Endometrial microvascular endothelial cells (primary cell): ENCODE results near the gene ECEL1. TPM values are rescaled to one million over a fixed set of nuclear protein-coding genes. Genes with fewer than 3 reads are reported as not detected.
"Not testable (repeated sequence)": the region's sequence is repeated elsewhere in the genome, so short reads cannot be mapped to it uniquely, and the experiment has no call there.

ENCODE experiments used
- in situ Hi-C: cut with HindIII; loops from 2 replicates; pipeline ENCODE4 v1.10.0; 2017; ENCODE audit warnings: low sequenced_read_pairs, low pct_unique_long_range_greater_than_20kb; ENCODE audit errors: inconsistent ontology term
- total RNA-seq: library from RNA; depleted of rRNA; stranded (reverse); fragments of >200 nt; gene quantifications from one replicate; pipeline ENCODE4 v1.2.3, GENCODE V29; 2015; ENCODE audit errors: inconsistent ontology term

The ECEL1 gene
- total RNA-seq, 1 donor from 2014 or later, result not detected

- in situ Hi-C loops, result no loop called here
Observed at GRCh38 chr2:232476791-232477190, 10.8 kb downstream of the ECEL1 start.

GRCh38 chr2:232476045-232476444 lies 11.6 kb downstream of the ECEL1 start:
- in situ Hi-C loops, result no loop called here

DNA sequence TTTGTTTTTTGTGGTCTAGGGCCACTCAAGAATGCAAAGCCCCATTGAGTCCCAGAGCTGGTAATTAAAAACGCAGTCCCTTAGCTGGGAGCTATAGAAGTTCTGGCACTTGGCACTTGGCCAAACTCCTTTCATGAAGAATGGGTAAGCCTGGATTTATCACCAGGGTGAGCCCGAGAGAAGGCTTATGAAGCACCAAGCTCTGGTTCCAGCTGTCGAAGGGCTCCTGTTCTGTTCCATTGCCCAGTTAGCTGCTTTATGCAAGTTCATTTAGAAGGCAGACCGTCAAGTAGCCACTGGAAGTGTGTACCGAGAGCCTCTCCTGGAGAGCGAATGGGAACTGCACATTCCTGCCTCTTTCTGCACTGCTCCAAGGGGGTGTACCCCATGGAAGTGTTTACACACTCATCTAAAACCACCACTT lies 14.2 kb downstream of the ECEL1 start:
- in situ Hi-C loops, result no loop called here

DNA sequence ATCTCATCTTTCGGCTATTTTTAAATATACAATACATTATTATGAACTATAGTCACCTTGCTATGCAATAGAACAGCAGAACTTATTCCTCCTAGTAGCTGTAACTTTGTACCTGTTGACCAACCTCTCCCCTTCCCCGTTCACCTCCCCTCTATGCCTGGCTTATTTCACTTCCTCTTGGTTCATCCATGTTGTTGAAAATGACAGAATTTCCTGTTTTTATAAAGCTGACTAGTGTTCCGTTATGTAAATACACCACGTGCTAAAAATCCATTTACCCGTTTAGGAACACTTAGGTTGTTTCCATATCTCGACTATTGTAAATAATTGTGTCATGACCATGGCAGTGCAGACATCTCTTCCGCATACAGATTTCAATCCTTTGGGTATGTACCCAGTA lies 21.4 kb downstream of the ECEL1 start:
- in situ Hi-C loops, result no loop called here

GRCh38 chr2:232465061-232465460 lies 22.6 kb downstream of the ECEL1 start:
- in situ Hi-C loops, result no loop called here

DNA sequence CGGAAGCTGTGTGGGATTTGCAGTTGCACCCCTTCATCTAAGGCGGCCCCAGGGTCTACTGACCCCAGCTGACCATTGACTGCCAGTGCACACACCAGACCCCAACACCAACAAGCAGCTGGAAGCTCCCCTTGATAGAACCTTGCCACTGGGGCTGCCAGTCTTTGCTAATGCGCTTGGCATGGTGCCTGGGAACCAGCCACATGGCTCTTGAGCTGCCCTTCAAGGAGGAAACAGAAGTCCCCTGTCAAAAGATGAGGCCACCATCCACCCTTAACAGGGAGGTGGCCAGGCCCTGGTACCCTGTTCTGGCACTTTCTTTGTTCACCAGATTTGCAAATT lies 23.1 kb downstream of the ECEL1 start:
- in situ Hi-C loops, result no loop called here

DNA sequence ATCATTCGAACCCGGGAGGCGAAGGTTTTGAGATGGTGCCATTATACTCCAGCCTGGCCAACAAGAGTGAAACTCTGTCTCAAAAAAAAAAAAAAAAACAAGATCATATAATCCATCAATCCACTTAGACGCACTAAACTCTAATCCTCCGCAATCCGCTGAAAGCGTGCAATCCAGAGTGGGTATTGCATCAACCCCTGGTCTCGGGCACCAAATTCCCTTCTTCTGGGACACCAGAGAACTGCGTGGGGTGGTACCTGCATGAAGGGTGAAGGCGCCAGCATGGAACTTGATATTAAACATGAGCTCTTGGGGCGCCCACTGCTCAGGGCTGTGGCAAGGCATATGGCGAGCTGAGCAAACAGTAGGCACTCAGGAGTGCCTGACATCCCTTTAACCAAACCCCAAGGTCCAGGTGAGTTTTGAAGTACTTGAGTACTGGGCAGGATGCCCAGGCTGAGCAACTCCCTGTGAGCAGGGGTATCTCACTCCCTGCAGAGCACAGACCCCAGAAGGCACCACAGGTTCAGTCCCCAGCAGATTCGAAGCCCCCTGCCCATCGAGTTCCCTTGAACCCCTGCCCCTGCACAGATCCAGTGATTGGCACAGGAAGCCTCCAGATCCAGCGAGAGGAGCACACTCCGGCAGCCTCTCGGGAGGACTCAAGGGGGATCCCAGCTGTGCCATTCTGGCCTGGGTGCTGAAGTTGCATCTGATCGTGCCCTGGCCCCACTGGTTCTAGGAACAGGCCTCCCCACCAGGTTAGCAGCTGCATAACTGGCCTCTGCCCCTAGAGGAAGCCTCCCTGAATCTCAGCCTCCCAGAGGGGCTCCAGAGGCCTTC lies 23.7 kb downstream of the ECEL1 start:
- in situ Hi-C loops, result no loop called here

DNA sequence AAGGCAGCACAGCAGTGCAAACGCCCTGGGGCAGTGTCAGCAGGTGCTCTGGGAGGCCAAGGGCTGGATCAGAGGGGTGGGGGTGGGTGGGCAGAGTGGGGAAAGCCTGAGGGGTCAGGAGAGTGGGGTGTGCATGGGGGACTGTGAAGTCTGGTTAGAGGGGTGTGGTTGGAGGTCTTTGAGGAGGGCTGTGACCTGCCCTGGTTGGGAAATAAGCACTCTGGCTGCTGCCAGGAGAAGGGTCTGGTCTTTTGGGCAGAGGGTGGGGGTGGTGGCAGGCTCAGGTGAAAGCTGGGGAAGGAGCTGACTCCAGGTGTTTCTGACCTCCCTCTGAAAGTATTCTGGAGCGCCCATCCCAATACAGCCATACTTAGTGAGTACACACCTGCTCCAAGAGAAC lies 27.5 kb downstream of the ECEL1 start:
- in situ Hi-C loops, result no loop called here

- in situ Hi-C loops, result no loop called here
Observed at GRCh38 chr2:232459419-232460035, 28.1 kb downstream of the ECEL1 start.

DNA sequence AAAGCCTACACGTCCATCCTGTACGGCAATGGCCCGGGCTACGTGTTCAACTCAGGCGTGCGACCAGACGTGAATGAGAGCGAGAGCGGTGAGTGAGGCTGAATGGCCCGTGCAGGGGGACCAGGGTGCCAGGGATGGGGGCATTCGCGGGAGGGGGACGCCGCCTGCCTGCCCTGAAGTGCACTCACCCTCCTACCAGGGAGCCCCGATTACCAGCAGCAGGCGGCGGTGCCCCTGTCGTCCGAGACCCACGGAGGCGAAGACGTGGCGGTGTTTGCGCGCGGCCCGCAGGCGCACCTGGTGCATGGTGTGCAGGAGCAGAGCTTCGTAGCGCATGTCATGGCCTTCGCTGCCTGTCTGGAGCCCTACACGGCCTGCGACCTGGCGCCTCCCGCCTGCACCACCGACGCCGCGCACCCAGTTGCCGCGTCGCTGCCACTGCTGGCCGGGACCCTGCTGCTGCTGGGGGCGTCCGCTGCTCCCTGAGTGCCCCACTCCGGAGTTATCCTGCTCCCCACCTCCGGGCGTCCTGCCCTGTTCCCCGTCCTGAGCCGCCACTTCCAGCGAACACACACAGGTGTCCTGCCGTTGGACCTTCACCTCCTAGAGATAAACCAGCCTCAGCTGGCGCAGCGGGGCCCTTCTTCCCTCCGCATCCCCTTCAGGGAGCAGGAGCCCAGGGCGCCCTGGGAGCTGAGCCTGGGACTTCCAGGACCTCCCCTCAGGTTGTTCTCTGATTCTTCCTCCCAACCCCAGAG lies 28.8 kb downstream of the ECEL1 start:
- in situ Hi-C loops, result no loop called here

DNA sequence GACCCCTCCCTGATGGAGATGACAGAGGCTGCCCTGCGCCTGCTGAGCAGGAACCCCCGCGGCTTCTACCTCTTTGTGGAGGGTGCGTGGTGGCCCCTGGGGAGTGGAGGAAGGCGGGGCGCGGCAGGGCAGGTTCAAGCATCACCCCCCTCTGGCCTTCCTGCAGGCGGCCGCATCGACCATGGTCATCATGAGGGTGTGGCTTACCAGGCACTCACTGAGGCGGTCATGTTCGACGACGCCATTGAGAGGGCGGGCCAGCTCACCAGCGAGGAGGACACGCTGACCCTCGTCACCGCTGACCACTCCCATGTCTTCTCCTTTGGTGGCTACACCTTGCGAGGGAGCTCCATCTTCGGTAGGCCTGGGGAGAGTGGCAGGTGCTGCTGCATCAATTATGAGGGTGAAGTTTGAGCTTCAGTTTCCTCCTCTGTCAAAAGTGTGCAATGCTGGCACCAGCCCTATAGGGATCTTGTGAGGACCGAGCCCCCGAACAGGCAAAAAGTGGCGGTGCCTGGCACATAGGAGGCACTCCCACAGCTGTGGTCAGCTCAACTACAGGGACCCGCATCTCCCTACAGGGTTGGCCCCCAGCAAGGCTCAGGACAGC lies 29.5 kb downstream of the ECEL1 start:
- in situ Hi-C loops, result no loop called here

GRCh38 chr2:232457121-232458011 lies 30.3 kb downstream of the ECEL1 start:
- in situ Hi-C loops, result no loop called here

- in situ Hi-C loops, result no loop called here
Observed at GRCh38 chr2:232456296-232457120, 31.1 kb downstream of the ECEL1 start.

DNA sequence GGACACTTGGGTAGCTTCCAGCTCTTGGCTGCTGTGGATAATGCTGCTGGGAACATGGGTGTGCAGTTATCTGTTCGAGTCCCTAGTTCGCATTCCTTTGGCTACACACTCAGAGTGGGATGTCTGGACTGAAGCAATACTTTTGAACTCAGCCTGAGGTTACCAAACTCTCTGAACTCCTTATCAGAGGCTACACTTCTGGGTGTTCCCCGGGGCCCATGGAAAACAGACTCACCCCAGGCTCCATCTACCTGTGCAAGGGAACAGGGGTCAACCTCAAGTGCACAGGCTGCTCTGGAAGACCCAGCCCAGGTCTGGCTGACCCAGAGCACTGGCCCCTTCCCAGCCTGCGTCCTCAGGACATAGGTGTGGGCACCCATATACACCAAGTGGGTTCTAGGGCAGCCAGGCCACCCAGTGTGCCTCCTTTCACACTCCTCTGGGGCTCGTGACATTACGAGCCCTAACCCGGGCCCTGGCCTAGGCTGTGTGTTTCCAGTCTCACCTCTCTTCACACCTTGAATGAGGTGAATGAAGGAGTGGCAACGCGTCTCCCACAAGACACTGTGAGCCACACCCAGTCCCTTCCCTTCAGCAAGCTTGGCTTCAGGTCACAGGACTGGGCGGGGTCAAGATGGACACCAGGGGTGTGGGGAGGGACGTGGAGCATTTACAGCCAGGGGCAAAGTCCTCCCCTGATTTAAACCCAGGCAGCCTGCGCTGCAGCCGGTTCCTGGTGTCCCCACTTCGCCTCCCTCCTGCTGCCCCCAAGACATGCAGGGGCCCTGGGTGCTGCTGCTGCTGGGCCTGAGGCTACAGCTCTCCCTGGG lies 32.0 kb downstream of the ECEL1 start, which contains the start of gene ALPI:
ALPI (plus strand) TSS at position 728 of the 830 bp plus-strand sequence; CDS start at position 775, 47 bp downstream.
- in situ Hi-C loops, result no loop called here

DNA sequence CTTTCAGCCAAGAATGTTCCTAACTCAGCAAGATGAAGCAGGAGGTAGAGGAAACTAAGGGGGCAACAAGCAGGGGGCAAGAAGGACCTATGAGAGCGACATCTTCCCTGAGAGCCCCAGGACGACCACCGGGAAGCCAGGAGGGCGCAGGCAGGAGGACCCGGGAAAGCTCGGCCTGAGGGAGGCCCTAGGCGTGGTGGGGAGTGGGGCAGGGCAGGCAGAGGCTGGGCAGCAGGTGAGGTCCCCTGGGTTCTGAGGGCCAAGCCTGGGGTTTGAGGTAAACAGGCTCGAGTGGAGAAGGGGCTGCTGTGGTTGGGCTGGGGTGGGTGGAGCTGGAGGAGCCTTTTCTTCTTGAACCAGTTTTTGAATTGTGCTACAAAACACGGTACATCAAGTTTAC lies 33.0 kb downstream of the ECEL1 start:
- in situ Hi-C loops, result no loop called here

DNA sequence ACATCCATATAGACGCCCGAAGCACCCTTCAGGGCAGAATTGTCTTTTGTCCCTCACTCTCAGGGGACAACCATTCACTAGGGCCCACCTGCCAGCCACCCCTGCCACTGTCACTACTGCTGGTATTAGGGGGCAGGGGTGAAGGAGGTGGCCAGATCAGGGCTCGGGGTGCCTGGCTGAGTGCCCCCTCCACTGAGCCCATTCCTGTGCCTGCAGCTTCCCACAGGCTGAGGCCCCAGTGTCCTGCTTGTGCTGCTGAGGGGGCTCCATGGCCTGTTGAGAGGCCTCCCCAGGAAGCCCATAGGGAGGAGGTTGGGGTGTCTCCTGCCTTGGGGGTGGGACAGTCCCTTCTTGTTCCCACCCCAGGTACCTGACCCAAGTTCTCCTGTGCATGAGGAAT lies 36.0 kb downstream of the ECEL1 start:
- in situ Hi-C loops, result not testable (repeated sequence)

DNA sequence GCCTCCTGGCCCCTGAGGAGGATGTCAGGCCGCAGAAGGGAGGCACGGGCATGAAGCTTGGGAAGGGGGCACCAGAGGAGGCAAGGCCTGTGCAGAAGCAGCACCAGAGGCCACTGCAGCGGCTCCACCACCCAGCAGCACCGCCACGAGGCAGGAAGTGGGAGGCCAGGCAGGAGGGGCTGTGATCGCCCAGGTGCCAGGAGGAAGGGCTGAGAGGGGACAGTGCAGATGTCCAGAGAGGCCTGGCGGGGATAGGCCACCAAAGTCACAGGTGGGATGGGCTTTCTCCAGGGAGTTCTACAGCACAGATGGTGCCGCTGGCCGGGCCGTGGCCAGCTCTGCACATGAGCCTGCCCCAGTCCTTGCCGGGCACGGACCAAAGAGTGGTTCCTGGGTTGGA lies 37.7 kb downstream of the ECEL1 start:
- in situ Hi-C loops, result no loop called here
